ENCODE measurements around the gene SART1.
"Not testable (repeated sequence)": the region's sequence is repeated elsewhere in the genome, so short reads cannot be mapped to it uniquely, and the experiment has no call there.

Gene SART1

DNA sequence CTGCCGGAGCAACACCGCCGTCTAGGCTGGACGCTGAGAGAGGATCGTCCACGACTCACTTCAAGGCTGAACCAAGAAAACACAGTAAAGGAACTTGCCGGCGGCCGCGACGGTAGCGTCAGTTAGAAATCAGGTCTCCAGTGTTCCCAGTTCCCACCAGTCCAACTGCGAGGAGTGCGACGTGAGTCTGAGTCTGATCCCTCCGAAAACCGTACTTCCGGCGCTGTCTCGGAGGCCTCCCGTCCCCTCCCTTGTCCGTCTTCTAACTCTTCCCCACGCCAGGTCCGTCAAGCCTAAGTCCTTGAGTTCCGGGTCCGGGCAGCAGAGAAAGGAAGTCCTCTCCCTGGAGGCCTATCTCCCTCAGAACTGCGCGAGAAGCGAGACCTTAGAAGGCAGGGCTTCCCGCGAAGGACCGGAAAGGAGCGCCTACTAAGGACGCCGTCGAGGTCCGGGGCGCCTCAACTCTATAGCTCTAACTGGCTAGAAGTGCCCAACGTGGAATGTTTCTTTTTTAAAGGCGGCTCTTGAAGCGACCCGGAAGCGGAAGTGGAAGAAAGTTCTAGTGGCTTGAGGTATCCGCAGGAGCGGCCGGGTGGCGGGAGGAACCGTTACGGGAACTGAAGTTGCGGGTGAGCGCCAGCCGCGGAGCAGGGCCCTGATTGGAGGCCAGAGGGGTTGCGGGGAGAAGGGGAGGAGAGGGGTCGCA lies 40.6 kb downstream of the SART1 start, which contains the start of the genes BANF1 and EIF1AD:
BANF1 (plus strand) TSS at position 562 of the 706 bp plus-strand sequence. CDS start 748 bp downstream, outside the sequence.
EIF1AD (minus strand) TSS at position 216 of the 706 bp plus-strand sequence. CDS start 1,768 bp downstream, outside the sequence.
- peak; percentile 85 for DNase-seq

DNA sequence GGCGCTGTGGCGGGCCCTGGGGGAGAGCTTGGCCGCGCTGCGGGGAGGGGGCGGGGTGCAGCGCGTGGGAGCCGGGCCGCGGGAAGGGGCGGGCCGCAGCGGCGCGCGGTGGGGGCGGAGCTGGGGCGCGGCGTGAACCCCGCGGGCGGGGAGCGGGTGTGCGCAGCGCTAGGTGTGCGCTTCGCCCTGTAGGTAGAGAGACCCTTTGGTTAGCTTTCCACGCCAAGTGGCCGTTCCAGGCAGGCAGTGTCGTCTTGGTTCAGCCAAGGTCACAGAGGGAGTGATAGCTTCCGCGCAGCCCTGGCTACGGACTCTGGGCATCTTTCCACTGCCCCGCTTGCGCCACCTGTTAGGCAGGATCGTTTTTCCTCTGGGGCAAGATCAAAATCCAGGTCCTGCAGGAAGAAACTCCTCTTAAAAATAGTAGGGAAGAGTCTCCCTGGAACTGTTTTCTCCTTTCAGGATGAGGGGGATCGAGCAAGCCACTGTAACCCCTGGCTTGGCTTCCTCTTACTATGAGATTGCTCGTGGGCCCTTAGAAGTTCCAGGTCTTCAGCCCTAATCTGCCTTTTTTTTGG lies 41.2 kb downstream of the SART1 start:
- peak; percentile 71 for DNase-seq

DNA sequence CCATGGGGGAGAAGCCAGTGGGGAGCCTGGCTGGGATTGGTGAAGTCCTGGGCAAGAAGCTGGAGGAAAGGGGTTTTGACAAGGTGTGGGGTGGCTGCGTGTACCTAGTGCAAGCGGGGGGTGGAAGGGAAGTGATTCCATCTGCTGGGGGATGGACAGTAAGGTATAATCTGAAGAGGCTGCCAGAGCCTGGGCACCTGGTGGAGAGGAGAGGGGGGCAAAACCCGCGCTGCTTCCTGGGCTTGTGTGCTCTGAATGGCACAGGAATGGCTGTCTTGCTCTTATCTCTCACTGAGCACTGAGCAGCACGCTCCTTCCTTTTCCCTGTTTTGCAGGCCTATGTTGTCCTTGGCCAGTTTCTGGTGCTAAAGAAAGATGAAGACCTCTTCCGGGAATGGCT lies 41.8 kb downstream of the SART1 start:
- DNase-seq: no peak

DNA sequence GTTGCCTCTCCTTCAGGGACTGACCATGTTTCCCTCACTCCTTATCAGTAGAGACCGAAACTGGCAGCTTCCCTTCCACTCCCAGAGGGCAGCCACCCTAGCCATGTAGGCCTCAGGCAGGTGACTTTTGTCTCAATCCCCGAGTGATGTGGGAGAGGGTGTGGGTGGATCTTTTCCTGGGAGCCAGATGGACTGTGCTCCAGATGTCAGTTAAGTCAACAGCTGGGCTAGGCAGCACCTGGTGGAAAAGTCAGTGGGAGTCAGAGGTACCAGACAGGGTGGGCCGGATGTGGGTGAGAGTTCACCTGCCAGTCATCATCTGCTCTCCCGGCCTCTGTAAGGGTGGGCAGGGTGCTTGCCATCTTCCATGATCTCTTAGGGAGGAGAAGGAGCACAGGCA lies 42.7 kb downstream of the SART1 start:
- no peak for DNase-seq

DNA sequence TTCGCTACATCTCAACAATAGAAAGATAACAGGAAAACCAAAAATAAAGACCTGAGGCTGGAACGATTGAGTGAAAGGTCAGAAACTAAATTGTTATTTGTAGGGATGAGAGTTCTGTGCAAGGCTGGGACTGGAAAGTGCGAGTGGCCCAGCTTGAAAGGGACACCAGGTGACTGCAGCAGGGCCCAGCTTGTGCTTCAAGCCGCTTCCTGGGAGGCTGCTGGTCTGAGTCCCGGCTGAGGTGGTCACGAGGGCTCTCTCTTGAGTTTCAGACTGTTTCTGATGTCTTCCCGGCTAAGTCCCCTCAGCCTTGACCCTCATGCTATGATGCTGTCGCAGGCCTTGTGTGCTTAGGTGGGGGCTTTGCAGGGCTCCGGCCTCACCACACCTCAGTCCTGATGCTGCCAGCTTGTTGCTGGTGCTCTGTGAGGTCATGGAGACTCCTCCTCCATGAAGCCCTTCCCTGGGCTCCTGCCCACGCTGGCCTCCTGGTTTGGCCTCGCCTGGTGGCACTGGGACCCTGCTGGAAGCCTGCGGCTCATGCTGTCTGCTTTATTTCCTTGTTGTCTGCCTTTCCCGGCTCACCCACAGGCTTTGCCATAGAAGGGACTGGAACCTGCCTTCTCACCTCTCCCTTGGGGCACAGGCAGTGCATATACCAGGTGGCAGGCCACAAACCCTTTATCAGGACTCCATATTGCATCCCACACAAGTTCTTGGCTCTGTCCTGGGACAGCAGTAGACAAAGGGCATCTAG lies 44.8 kb downstream of the SART1 start:
- no peak for DNase-seq

DNA sequence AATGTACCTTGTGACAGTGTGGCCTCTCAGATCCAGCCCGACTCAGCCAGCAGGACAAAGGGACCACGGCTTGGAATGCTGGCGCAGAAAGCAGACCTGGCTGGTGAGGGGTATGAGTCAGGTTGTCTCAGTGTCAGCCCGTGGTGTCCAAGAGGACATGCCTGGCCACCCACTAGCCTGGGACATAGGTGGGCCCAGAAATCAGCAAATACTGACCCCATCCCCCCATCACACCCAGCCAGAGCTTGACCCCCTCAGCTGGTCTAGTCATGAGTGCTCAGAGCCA lies 45.3 kb downstream of the SART1 start:
- no peak for DNase-seq

DNA sequence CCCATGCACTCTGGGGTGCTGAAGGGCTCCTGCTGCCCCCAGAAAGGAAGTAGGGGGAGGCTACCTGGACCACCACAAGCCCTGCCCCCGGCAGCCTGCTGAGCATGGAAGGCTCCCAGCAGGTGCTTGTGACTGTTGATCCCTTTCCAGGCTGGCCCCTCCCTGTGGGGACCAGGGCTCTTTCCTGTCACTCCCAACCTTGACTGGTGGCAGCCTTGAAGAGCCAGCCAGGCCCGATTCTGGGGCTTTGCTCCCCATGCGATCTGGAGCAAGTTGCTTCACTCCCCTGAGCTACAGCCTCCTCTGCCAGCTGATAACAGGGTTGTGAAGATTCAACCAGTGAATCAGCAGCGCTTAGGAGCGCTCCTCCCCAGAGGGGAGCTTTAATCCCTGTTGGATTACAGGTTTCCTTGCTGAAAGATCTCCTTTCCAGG lies 45.7 kb downstream of the SART1 start:
- no peak for DNase-seq

DNA sequence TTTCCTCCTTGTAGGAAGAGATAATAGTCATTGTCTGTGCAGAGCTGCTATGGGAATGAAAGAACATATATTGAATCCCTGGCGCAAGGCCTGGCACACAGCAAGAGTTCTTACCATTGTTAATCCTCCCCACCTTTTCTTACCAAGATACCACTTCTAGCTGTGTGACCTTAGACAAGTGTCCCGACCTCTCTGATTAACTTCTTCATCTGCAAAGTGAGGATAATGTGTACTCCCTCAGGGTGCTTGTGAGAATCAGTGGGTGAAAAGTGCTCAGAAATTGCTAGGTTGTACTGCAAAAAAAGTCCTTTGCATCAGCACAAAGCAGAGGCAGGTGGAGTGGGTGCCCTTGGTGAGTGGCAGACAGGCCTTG lies 46.5 kb downstream of the SART1 start:
- no peak for DNase-seq

DNA sequence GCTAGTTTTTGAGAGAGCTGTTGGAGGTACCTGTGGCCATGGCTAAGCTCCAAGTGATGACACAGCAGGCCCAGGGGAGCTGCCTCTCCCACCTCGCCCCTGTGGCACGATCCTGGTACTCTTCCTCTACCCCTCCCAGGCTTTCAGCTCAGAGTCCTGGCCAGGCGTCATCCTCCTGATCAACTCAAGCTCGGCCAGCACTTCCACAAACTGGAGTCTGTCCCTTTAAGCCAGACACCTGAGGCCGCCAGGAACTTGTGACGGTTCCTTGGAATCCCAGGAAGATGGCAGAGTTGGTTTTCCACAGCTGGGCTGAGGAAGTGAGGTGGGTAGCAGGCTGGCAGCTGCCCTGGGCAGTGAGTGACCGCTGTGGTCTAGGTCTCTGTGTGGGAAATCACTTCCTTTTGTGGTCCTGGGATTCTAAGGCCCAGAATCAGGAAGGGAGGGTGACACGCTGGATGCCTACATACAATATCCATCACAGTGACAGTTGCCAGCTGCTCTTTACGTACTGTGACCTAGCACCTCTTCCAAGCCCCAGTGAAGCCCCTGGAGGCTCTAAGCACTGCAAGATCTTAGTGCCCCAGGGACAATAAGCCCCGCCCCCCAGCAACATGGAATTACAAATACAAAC lies 47.1 kb downstream of the SART1 start:
- no peak for DNase-seq

DNA sequence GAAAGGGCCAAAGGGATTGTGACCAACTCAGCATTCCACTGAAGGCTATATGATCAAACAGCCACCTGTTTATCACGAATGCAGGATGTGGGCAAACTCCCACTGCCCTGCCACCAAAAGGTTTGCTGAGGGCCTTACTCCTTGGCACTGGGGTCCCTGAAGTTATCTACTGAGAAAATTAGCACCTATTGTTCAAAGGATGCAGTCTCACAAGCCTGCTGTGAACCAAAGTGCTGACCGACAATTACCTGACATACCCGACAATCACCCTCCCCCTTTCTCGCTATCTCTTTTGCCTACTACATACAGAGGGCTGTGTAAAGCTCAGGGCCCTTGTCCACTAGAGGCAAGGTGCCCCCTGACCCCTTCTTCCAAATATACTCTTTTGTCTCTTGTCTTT lies 48.5 kb downstream of the SART1 start:
- not testable (repeated sequence) for DNase-seq

DNA sequence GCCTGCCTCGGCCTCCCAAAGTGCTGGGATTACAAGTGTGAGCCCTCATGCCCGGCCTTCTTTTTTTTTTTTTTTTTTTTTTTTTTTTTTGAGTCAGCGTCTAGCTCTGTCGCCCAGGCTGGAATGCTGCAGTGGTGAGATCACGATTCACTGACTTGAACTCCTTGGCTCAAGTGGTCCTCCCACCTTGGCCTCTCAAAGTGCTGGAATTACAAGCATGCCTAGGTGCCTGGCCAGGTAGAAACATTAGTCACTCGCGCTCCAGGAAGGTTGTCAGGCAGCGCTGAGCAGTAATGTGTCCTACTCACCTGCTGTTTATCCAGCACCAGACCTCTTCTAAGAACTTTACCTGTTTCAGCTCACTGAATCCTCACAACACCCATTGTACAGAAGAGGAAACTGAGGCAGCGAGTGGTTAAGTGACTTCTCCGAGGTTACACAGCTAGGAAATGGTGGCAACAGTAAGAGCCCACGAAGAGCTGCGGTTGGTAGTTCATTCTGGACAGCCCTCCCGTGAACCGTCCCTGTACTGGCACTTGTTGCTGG lies 49.8 kb downstream of the SART1 start:
- no peak for DNase-seq

DNA sequence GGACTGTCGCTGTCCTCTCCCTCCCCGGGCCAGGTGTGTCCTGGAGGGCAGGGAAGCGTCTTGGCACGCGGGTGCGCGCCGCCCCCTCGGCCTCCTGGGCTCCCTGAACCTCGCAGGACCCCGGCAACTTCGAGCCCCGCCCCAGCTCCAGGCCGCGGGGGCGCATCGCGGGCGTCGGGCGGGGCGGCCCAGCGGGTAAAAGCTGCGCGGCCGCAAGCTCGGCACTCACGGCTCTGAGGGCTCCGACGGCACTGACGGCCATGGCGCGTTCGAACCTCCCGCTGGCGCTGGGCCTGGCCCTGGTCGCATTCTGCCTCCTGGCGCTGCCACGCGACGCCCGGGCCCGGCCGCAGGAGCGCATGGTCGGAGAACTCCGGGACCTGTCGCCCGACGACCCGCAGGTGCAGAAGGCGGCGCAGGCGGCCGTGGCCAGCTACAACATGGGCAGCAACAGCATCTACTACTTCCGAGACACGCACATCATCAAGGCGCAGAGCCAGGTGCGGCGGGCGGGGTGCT lies 50.3 kb downstream of the SART1 start, which contains the start of gene CST6:
CST6 (plus strand) TSS at position 224 of the 519 bp plus-strand sequence; CDS start at position 261, 37 bp downstream.
- no peak for DNase-seq

DNA sequence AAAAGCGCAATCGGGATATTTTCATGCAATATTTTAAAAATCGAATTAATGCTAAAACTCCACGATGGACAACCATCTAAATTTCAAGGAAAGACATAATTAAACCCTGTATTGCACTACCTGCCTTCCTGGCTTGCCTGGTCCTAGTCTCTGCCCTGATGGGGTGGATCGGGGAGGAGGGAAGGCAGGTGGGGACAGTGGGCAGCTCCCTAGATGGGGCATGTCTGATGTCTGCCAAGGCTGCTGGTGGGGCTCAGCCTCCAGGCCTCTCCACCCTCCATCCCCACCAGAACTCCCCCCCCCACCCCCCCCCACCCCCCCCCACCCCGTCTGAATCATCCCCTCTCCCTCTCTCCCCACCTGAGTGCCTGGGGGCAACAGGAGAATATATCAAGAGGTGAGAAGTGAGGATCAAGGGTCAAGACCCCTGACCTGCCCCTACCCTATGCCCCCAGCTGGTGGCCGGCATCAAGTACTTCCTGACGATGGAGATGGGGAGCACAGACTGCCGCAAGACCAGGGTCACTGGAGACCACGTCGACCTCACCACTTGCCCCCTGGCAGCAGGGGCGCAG lies 50.9 kb downstream of the SART1 start:
- no peak for DNase-seq

DNA sequence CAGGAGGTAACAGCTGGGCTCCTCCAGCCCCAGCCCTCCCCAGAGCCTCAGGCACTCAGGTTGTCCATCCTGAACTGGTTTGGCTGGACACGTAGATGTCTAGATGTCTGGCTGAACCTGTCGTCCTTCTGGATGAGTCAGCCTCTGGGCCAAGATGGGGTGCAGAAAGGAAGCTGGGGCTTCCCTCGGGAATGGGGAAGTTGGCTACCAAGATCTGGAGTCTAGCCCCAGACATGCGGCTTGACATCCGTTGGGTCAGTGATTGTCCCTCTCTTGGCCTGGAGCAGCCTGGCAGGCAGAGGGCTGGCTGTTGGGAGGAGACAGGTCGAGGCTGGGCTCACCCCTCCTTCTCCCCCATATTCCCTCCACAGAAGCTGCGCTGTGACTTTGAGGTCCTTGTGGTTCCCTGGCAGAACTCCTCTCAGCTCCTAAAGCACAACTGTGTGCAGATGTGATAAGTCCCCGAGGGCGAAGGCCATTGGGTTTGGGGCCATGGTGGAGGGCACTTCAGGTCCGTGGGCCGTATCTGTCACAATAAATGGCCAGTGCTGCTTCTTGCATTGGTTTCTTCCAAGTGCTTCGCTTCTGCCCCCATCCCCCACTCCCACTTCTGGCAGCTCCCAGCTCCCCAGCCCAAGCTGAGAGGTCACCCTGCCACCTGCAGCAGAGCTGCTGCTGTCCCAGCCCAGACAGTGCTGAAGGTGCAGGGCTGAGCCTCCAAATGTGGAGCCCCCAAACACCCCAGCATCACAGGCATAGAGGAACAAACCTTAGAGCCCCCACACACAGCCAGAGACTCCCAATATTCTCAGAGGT lies 51.6 kb downstream of the SART1 start:
- DNase-seq: no peak

DNA sequence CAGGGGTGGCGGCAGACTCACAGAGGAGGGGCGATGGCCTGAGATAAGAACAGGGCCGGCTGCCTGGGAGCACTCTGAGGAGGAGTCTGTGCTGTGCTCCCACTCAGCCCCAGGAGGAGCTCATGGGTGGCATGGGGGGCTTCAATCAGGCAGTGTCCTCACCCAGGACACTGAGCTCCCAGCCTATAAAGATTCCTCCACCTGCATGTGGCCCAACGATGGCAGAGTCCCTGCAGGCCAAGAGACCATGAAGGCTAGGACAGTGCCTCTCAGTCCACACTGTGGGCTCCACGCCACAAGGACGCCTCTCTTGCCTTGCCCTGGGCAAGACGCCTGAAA lies 52.2 kb downstream of the SART1 start:
- DNase-seq: no peak

DNA sequence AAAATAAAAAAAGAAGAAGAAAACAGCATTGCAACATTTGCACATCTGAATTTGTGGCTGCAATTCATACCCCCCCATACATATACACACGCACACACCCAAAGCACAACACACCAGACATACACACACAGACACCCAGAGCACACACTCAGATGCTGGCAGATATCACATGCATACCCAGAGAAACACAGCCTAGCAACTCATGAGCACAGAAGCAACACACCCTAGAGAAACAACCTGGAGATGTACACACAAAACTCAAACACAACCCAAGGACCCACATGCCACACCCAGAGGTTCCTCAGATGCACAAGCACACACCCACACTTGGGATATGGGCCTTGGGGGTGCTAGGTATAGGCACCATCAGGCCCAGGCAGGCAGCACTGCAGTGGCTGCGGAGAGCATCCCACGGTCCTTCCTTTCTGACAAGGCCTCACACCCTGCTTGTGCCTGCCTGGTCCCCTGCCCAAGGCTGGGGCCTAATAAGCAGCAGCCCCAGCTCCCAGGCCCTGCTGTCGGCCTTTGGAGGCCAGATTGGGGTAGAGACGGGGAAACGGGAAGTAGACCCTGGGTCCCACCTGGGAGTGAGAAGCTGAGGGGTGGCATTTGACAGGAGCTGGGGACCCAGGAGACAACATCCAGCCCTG lies 53.4 kb downstream of the SART1 start:
- DNase-seq: no peak

DNA sequence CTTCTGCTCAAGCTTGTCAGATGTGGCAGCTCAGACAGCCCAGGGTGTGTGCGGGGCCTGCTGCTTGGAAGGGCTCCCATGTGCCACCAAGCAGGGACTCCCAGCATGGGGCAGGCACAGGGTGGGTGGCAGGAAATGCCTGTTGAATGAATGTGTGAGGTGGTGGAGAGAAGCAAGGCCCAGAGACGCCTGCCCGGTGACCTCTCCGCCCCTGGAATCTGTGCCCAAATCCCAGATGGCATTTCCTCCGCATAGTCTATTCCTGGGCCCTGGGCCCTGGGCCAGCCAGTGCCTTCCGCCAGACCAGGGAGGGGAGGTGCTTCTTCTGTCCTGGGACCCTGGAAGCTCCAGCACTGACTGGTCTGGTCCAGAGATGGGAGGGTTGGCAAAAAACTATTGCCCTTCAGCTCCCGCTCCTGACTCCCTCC lies 53.9 kb downstream of the SART1 start:
- no peak for DNase-seq

DNA sequence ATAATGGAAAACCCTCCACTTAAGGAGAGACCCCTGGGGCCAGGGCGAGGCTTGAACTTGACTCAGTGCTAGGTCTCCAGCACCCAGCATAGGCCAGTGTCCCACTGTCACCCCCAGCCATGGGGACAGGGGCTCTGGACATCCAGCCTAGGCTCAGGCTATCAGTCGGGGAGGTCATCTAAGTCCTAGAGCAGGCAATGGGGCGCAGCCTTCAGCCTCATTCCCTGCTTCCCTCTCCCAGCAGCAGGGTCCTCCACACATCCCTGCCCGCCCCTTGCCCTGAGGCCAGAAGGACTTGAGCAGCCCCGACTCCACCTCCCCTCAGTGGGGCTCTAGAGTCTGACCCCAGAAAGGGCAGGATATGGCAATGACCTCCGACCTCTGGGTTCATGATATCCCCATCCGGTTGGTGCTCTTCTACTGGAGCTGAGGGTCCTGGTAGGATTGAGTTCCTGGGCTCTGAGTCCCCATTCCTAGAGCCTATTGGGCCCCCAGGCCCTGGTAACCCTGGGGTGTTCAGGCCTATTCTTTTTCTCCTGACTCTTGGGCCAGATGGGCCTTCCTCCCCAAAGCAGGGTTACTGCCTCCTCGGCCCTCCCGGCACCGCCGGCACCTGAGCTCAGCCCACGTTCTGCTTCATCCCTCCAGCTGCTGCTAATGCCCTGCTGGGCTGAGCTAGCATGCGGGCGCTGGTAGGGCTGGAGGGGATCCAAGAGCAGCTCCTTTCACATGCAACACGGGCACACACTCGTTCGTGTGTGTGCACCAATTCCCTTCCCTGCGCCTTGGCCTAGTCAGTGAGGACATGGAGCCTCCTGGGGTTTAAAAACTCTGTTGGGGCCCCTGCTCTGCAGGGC lies 54.6 kb downstream of the SART1 start:
- DNase-seq: no peak

DNA sequence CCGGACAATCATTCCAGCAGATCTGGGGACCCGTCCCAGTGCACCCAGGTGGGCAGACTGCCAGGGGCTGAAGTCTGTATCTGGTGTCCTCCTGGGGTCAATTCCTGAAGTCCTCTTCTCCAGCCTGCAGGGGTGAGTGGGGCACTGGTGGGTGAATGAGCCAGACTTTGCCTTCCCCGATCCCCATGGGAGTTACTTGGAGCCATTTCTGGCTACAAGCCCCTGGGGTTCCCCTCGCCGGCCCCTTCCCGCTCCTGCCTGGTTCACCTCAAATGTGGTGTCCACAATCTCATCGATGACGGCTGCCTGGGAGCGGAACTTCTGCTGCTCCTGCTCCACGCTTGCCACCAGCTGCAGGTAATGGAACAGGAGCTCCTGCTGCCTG lies 55.3 kb downstream of the SART1 start:
- no peak for DNase-seq

DNA sequence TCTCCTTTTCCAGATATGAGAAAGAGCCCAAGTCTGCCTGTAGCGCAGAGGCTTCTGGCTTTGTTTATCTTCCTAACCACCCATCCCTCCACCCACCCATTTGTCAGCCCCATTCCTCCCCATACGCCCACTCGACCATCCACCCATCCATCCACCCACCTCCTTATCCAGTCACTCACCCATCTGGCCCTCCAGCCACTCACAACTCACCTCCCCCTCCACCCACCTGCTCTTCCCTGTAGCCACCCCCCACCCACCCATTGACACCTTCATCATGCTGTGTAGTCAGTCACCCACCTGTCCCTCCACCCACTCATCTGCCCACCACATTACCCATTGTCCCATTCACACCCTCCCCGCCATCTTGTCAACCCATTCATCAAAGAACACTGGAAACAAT lies 55.8 kb downstream of the SART1 start:
- no peak for DNase-seq

Data from stimulated activated CD4-positive, alpha-beta T cell treated with anti-CD3 and anti-CD28 coated beads, Interleukin-4, amount 100 ng/mL, for 1 hour (primary cell).